Astrocyte of the cerebellum (primary cell): Measurements from ENCODE around the gene NCAM2.

ENCODE experiments used
- DNase-seq: peaks from one replicate; pipeline ENCODE4 v3.0.0-alpha.2; 2011; ENCODE audit warnings: low read depth
- H3K4me3 ChIP-seq: 2 replicates; pipeline ENCODE4 v1.5.1; 2011; ENCODE audit warnings: mild to moderate bottlenecking, low read depth, low read length, moderate library complexity
- CTCF ChIP-seq: IDR thresholded peaks from 2 replicates; pipeline ENCODE4 v1.5.1; 2012; ENCODE audit warnings: low read length, low read depth, moderate library complexity, mild to moderate bottlenecking; ENCODE audit errors: missing control alignments
- in situ Hi-C: cut with HindIII; loops from 2 replicates; pipeline ENCODE4 v1.10.0; 2017; ENCODE audit warnings: low sequenced_read_pairs

The NCAM2 gene

GRCh38 chr21:21165063-21165645 lies 166.9 kb downstream of the NCAM2 start:
- TF ChIP-seq CTCF: no peak
- peak; percentile 92 for DNase-seq
- in situ Hi-C loops: no loop called here
- no peak overlapping the region for H3K4me3 ChIP-seq

- in situ Hi-C loops: no loop called here
- H3K4me3 ChIP-seq: no peak overlapping the region
- DNase-seq: no peak
- no peak for TF ChIP-seq CTCF
These were observed 176.5 kb downstream of the NCAM2 start for GRCh38 chr21:21174676-21175075.

GRCh38 chr21:21175798-21176334 lies 177.7 kb downstream of the NCAM2 start:
- TF ChIP-seq CTCF: no peak
- in situ Hi-C loops: no loop called here
- H3K4me3 ChIP-seq: no peak overlapping the region
- DNase-seq: no peak

GRCh38 chr21:21177353-21177986 lies 179.3 kb downstream of the NCAM2 start:
- in situ Hi-C loops: no loop called here
- no peak overlapping the region for H3K4me3 ChIP-seq
- no peak for DNase-seq
- TF ChIP-seq CTCF: no peak

GRCh38 chr21:21179619-21180298 lies 181.6 kb downstream of the NCAM2 start:
- no peak for DNase-seq
- TF ChIP-seq CTCF: no peak
- in situ Hi-C loops: no loop called here
- no peak overlapping the region for H3K4me3 ChIP-seq

- in situ Hi-C loops: no loop called here
- H3K4me3 ChIP-seq: no peak overlapping the region
- no peak for DNase-seq
- no peak for TF ChIP-seq CTCF
These were observed 184.3 kb downstream of the NCAM2 start for GRCh38 chr21:21182401-21183010.
